Stimulated activated naive CD8-positive, alpha-beta T cell treated with anti-CD3 and anti-CD28 coated beads, Interleukin-15, Interleukin-2, amounts not matched to agents 100 ng/mL and 50 ng/mL, for 24 hours (primary cell): ENCODE data around the gene FRMD7.
"Not testable (repeated sequence)": the region's sequence is repeated elsewhere in the genome, so short reads cannot be mapped to it uniquely, and the experiment has no call there.

Source experiments
- H3K27ac Mint-ChIP-seq: one replicate; pipeline ENCODE4 v1.8.0; 2021; ENCODE audit warnings: mild to moderate bottlenecking, mixed read lengths
- H3K27me3 Mint-ChIP-seq: one replicate; pipeline ENCODE4 v1.8.0; 2021; ENCODE audit warnings: mixed read lengths
- H3K36me3 Mint-ChIP-seq: one replicate; pipeline ENCODE4 v1.8.0; 2021; ENCODE audit warnings: low read depth, mixed read lengths
- H3K4me1 Mint-ChIP-seq: one replicate; pipeline ENCODE4 v1.8.0; 2021; ENCODE audit warnings: low read depth, mixed read lengths
- H3K4me3 Mint-ChIP-seq: one replicate; pipeline ENCODE4 v1.8.0; 2021; ENCODE audit warnings: mild to moderate bottlenecking, mixed read lengths
- H3K9me3 Mint-ChIP-seq: one replicate; pipeline ENCODE4 v1.8.0; 2021; ENCODE audit warnings: mixed read lengths

FRMD7 gene

DNA sequence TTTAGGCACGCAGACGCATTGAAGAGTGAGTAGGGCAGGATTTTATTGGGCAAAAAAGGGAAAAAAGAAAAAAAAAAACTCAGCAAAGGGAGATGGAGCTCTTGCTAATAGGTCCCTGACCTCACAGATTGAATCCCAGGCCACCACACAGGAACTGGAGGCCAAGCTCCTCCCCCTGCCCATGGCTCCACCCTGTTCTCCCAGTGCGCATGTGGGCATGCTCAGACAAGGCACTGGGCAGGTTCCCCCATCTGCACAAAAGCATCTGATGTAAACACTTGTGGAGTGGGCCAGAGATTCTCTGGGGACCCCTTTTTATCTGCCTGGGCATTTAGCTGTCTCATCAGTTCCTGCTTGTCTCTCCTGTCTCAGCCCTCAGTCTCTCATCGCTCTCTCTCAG, 9.5 kb downstream of the FRMD7 start:
- H3K27me3 Mint-ChIP-seq = no peaks in the 10 kb centered on the region
- H3K4me3 Mint-ChIP-seq = no peak overlapping the region
- no peaks in the 10 kb centered on the region for H3K4me1 Mint-ChIP-seq
- H3K27ac Mint-ChIP-seq = no peak overlapping the region
- H3K9me3 Mint-ChIP-seq = no peaks in the 10 kb centered on the region
- H3K36me3 Mint-ChIP-seq = no peaks in the 10 kb centered on the region

DNA sequence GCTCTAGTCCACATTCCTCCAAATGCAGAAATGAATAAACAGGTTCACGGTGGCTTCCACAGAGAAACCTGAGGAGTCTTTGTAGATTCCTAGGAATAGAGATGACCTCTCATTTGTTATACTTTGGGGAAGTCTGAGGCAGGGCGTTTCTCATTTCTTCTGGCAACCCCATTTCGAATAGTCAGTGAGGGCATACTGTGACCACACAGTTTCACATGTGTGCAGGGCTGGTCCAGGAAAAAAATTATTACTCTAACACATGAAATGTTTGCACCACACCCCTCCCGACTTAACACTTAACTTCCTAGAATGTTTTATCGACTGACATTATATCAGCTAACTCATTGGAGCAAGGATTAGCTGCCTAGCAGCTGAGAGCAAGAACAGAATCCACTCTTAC, 12.0 kb downstream of the FRMD7 start:
- H3K36me3 Mint-ChIP-seq = no peaks in the 10 kb centered on the region
- no peak overlapping the region for H3K27ac Mint-ChIP-seq
- no peaks in the 10 kb centered on the region for H3K9me3 Mint-ChIP-seq

DNA sequence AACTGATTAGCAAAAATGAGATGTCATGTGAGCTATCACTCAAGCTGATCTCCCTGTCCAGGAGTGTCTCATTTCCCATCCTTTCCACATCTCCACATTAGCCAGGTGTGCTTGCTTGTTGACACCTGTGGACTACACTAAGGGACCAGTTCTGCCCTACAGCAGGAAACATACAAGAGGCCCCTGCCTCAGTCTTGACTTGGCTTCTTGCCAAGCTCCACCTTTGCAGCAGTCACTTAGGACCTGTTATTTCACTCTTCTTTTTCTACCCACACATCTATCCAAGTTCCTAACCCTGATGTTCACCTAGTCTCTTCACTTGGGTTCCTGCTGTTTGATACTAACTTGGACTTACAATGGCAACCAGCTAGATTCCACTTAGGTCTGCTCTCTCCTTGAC, 13.2 kb downstream of the FRMD7 start:
- Mint-ChIP-seq H3K36me3 (no peaks in the 10 kb centered on the region), H3K27ac (no peak overlapping the region), H3K4me3 (no peak overlapping the region), H3K9me3 (no peaks in the 10 kb centered on the region), H3K4me1 (no peaks in the 10 kb centered on the region), H3K27me3 (no peaks in the 10 kb centered on the region)

More for the DNA sequence above, 12.0 kb downstream of the FRMD7 start:
- H3K27me3 Mint-ChIP-seq = no peaks in the 10 kb centered on the region
- no peak overlapping the region for H3K4me3 Mint-ChIP-seq
- H3K4me1 Mint-ChIP-seq = no peaks in the 10 kb centered on the region

DNA sequence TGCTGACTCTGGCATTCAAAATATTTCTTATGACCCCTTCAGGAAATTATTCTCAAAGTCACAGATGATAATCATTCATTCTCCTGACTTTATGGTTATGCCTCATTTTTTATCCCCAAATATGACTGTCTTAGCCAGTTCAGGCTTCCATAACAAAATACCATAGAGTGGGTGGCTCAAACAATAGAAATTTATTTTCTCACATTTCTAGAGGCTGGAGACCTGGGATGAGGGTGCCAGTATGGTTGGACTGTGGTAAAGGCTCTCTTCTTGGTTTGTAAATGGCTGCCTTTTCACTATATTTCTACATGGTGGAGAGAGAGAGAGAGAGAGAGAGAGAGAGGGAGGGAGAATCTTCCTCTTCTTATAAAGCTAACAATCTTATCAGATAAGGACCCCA, 20.5 kb downstream of the FRMD7 start:
- H3K4me3 Mint-ChIP-seq = no peak overlapping the region
- H3K9me3 Mint-ChIP-seq = no peaks in the 10 kb centered on the region
- H3K4me1 Mint-ChIP-seq = no peaks in the 10 kb centered on the region
- no peak overlapping the region for H3K27ac Mint-ChIP-seq
- no peaks in the 10 kb centered on the region for H3K36me3 Mint-ChIP-seq
- no peaks in the 10 kb centered on the region for H3K27me3 Mint-ChIP-seq

DNA sequence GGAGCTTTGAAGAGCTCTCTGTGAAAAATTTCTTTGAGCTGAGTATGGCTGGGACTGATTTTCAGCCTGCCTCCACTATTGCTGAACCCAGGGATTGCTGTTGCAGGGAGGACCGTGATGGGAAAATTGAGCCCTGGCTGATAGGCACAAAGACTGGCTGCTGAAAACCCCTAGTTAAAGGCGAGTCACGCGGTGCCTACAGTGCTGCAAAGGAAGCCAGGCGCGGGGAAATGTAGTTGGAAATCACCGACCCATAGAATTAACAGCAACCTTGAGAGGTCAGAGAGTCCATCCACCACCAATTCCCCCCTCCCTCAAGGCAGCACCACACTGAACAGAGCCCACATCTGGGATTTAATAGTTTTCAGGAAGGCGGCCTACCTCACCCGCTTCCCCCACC, 26.0 kb downstream of the FRMD7 start:
- Mint-ChIP-seq H3K36me3 (no peaks in the 10 kb centered on the region), H3K27me3 (no peaks in the 10 kb centered on the region), H3K4me1 (no peaks in the 10 kb centered on the region), H3K9me3 (no peaks in the 10 kb centered on the region), H3K4me3 (no peak overlapping the region), H3K27ac (no peak overlapping the region)

DNA sequence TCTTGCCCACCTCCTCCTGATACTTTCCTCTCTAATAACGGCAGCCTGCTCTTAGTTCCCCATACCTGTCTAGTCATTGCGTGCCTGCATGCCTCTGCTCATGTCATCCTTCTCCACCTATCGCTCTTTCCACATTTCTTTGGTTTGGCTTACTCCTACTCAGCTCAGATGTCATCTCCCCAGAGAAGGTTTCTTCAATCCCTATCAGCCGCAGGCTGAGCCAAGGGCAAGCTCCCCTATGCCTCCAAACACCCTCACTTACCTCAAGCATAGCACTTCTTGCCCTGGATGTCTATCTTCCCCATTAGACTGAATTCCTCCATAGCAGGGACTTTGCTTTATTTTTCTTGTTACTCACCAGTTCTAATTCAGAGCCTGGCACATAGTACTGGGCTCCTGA, 26.6 kb downstream of the FRMD7 start:
- Mint-ChIP-seq H3K27ac (no peak overlapping the region), H3K36me3 (no peaks in the 10 kb centered on the region), H3K9me3 (no peaks in the 10 kb centered on the region), H3K4me3 (no peak overlapping the region), H3K4me1 (no peaks in the 10 kb centered on the region), H3K27me3 (no peaks in the 10 kb centered on the region)

DNA sequence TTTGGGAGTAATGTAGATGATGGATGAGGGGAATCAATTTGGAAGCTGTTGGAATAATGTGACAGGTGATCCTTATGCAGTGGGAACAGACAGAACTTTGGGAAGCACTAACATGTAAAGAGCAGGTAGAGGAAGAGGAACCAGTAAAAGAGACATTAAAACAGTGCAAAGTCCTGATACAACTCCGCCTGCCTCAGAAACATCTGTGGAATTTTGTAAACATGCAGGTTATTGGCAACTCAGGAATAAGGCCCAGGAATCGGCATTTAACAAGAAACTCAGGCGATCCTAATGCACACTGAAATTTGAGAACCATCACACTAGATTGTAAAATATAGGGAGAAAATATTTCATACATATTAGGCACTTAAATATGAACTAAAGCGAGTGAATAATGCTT, 29.1 kb downstream of the FRMD7 start:
- not testable (repeated sequence) for H3K27ac Mint-ChIP-seq, H3K4me1 Mint-ChIP-seq, H3K4me3 Mint-ChIP-seq, H3K27me3 Mint-ChIP-seq, H3K9me3 Mint-ChIP-seq, H3K36me3 Mint-ChIP-seq

DNA sequence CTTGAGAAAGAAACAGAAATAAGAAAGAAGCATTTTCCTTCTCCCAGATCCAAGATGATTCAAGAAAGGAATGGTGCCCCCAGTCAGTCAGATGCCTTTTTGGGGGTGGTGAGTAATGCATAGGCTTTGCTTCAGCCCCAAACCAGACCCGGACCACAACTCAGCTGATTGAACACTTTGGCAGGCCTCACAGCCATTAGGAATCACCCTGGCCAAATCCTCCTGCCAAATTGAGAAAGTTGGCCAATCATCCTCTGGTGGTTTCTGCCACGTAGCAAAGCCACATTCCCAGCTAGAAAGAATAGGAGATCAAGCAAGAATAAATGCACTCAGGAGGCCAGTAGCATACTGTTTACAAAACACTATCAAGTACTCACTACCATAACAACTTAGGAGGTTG, 33.7 kb downstream of the FRMD7 start:
- H3K36me3 Mint-ChIP-seq = no peaks in the 10 kb centered on the region
- no peaks in the 10 kb centered on the region for H3K9me3 Mint-ChIP-seq
- no peak overlapping the region for H3K27ac Mint-ChIP-seq
- no peaks in the 10 kb centered on the region for H3K27me3 Mint-ChIP-seq
- no peak overlapping the region for H3K4me3 Mint-ChIP-seq
- H3K4me1 Mint-ChIP-seq = peaks cover 7% of the 10 kb centered on the region

DNA sequence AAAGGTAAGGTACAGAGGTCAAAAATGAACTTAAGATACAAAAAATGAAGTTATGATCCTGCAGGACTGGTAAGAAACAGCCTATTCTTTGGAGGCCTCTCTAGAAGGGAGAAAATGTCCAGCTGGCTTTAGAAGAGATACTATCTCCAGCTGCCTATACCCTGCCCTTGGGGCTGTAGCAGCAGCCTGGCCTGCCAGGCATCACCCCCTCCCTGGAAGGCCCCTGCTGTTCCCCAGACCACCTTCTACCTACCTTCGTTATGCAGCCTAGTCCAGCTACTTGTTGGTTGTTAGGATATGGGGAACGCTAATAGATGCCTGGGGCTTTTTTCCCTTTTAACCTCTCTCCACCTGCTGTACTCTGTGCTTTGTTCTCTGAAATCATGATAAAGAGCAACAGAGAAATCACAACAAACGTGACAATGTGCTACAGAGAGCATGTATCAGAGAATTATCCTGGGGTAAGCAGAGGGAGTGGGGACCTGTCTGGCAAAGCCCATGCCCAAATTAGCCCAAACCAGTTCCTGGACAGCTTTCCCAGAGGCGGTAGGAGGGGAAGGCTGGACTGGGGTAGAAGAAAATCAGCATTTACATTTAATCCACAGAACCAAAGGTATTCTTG, 34.5 kb downstream of the FRMD7 start:
- Mint-ChIP-seq H3K36me3 (no peaks in the 10 kb centered on the region), H3K4me3 (no peak overlapping the region), H3K9me3 (no peaks in the 10 kb centered on the region), H3K4me1 (peaks cover 7% of the 10 kb centered on the region), H3K27ac (no peak overlapping the region), H3K27me3 (no peaks in the 10 kb centered on the region)

DNA sequence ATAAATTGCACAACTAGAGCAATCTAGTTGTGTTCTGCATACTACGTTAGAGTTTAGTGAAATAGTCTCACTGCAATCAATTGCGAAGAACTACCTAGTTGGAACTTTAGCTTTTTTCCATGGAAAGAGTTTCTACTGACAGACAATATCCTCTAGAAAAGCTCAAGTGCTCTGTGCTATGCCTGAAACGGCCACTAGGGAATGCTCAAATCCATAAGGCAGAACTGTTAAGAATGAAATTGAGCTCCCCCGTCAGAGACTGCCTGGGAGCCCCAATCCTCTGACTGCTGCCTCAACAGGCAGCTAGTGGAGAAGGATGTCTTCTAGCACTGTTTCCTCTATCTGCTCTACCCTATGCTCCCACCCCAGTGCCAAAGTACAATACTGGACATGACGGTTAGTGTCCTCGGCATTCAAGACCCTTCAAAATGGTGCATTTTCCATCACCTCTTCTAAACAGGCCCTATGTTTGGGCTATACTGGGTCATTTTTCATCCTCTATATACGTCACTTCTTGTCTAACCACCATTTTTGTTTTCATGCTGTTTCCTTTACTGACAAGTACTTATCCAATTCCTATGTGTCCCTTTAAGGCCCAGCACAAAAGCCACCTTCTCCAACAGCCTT, 35.3 kb downstream of the FRMD7 start:
- Mint-ChIP-seq H3K36me3 (no peaks in the 10 kb centered on the region), H3K9me3 (no peaks in the 10 kb centered on the region), H3K27me3 (no peaks in the 10 kb centered on the region), H3K4me3 (no peak overlapping the region), H3K4me1 (peaks cover 7% of the 10 kb centered on the region), H3K27ac (no peak overlapping the region)

DNA sequence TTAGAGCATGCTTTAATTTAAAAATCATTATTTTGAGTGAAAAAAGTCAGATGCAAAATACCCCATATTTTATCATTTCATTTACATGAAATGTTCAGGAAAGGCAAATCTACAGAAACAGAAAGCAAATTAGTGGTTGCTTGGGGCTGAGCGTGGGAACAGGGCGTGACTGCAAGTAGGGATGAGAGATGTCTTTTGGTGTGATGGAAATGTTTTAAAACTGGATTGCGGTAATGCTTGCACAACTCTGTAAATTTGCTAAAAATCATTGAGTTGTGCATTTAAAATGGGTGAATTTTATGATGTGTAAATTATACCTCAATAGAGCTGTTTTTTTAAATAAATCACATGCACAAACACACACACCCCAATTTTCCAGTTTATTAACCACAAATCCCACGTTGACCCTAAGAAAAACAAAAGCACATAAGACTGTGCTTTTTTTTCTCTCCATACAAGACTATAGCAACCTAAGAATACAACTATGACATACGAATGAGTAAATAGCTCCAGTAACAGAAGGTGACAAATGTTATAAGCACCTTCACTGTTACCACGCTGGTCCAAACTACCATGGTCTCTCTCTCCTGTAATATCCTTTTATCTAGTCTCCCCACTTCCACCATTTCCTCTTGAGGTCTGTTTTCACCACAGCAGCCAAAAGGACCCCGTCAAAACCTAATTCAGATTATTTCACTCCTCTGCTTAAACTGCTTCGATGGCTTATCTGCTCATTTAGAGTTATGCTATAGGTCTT, 37.2 kb downstream of the FRMD7 start:
- Mint-ChIP-seq H3K36me3 (no peaks in the 10 kb centered on the region), H3K4me1 (peaks cover 12% of the 10 kb centered on the region), H3K4me3 (no peak overlapping the region), H3K9me3 (no peaks in the 10 kb centered on the region), H3K27ac (no peak overlapping the region), H3K27me3 (no peaks in the 10 kb centered on the region)

DNA sequence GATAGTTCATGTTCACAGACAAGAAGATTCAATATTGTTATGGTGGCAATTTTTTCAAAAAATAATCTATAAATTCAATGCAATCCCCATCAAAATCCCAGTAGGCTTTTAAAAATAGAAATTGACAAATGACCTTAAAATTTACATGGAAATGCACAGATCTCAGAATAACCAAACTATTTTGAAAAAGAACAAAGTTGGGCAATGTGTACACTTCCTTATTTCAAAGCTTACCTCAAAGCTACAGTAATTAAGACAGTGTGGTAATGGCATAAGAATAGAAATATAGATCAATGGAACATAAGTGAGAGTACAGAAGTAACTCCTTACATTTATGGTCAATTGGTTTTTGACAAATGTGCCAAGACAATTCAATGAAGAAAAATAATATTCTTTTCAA, 39.0 kb downstream of the FRMD7 start:
- H3K36me3 Mint-ChIP-seq = no peaks in the 10 kb centered on the region
- H3K27me3 Mint-ChIP-seq = no peaks in the 10 kb centered on the region
- H3K4me1 Mint-ChIP-seq = peaks cover 12% of the 10 kb centered on the region
- H3K27ac Mint-ChIP-seq = no peak overlapping the region
- H3K9me3 Mint-ChIP-seq = no peaks in the 10 kb centered on the region
- no peak overlapping the region for H3K4me3 Mint-ChIP-seq

DNA sequence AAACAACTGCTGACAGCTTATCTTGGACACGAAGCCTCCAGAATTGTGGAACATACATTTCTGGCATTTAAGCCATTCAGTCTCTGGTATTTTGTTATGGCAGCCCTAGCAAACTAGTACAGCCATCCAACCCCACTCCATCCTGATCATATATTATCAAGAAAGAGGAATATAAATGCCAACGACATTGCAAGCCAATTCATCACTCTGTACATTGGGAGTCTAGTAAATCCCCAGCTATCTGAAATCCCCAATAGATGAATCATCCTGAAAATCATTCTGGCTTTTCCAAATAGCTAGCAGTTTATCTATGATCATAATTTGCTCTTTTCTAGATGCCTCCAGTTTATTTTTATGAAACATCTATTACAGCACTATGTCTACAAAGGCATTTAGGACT, 41.1 kb downstream of the FRMD7 start:
- H3K4me3 Mint-ChIP-seq = no peak overlapping the region
- H3K27me3 Mint-ChIP-seq = no peaks in the 10 kb centered on the region
- H3K27ac Mint-ChIP-seq = no peak overlapping the region
- H3K4me1 Mint-ChIP-seq = peaks cover 12% of the 10 kb centered on the region
- H3K9me3 Mint-ChIP-seq = no peaks in the 10 kb centered on the region
- H3K36me3 Mint-ChIP-seq = no peaks in the 10 kb centered on the region

DNA sequence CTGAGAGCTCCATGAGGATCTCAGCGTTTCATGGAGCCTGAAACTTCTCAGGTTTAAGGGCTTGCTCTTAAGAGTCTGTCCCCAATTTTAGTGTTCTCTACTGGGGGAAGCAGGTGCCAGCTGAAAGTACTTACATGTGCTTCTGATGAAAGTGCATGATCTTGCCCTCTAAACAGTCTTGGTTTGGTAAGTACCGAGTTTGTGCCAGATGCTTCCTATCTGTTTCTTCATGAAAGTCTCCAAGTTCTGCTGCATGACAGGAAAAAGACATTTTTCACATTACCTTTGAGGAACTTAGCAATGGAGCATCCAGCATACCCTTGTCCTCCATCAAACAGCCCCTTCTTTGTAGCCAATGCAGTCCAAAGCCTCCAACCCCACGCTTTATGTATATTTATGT, 42.0 kb downstream of the FRMD7 start:
- no peaks in the 10 kb centered on the region for H3K9me3 Mint-ChIP-seq
- no peak overlapping the region for H3K4me3 Mint-ChIP-seq
- H3K36me3 Mint-ChIP-seq = no peaks in the 10 kb centered on the region
- no peak overlapping the region for H3K27ac Mint-ChIP-seq
- H3K4me1 Mint-ChIP-seq = peaks cover 10% of the 10 kb centered on the region
- H3K27me3 Mint-ChIP-seq = no peaks in the 10 kb centered on the region

DNA sequence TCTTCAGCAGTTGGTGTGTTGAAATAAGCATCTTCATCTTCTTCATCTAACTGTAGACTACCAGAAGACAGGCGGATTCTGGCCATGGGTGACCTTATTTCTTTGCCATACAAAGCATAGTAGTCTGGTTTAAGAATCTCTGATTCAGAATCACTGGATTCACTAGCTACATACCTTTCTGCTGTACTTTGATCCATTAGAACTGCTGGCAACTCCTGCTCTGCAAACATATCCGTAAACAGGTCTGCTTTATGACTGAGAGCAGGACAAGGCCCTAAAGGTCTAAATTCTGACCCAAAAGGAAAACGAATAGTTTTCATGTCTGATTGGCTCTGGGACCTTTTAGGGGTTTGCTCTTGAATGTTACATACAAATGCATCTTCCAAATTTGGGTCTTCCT, 49.9 kb downstream of the FRMD7 start:
- Mint-ChIP-seq H3K9me3 (no peaks in the 10 kb centered on the region), H3K4me1 (no peaks in the 10 kb centered on the region), H3K4me3 (no peak overlapping the region), H3K36me3 (peaks cover 20% of the 10 kb centered on the region), H3K27me3 (no peaks in the 10 kb centered on the region), H3K27ac (no peak overlapping the region)

DNA sequence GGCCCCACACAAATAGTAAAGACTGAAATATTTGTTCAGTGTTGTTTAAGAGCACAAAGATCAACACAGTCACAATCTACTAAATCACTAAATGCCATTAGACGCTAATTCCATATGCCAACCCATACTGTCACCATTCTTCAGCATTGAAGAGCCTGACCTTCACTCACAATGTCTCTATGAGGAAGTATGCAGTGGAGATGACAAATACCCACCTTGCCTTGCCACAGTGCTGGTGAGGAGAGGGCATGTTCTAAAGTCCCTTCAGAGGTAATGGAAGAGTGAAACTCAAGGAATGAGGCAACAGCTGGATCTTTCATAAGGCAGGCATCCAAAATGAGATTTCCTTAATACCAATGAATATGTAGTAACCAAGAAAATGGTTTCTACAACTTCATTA, 50.4 kb downstream of the FRMD7 start:
- peaks cover 23% of the 10 kb centered on the region for H3K36me3 Mint-ChIP-seq
- H3K4me1 Mint-ChIP-seq = no peaks in the 10 kb centered on the region
- H3K9me3 Mint-ChIP-seq = no peaks in the 10 kb centered on the region
- no peak overlapping the region for H3K27ac Mint-ChIP-seq
- no peaks in the 10 kb centered on the region for H3K27me3 Mint-ChIP-seq
- H3K4me3 Mint-ChIP-seq = no peak overlapping the region
